GM12878 (cell line): Measurements from ENCODE around the gene SIK2. TPM values are rescaled to one million over a fixed set of nuclear protein-coding genes. Genes with fewer than 3 reads are reported as not detected.

Source experiments
- ATAC-seq: fragments of 200-7000 bp; cut with Tn5 transposase; 3 replicates; pipeline ENCODE4 v1.9.1; 2020; ENCODE audit warnings: mild to moderate bottlenecking, moderate library complexity
- BruUV-seq: library from RNA; stranded (reverse); fragments of 400-500 nt; replicated peaks from 2 replicates; lab custom pipeline; 2021; lab: Mats Ljungman, UMichigan
- CTCF ChIA-PET: fragments of 300-600 bp; sonication (Branson Sonifier 250); formaldehyde crosslinking; extraction: SDS; loops from one replicate; lab custom pipeline; 2021; ENCODE audit warnings: inconsistent platforms; lab: Yijun Ruan, JAX
- POLR2A ChIA-PET: fragments of 350-600 bp; formaldehyde crosslinking; extraction: SDS; loops from one replicate; lab custom pipeline; 2021; ENCODE audit warnings: inconsistent platforms; lab: Charles Lee
- RAD21 ChIA-PET: fragments of 300-600 bp; sonication (Branson Sonifier 250); formaldehyde crosslinking; loops from one replicate; lab custom pipeline; 2023; ENCODE audit warnings: antibody characterized with exemption; ENCODE audit not compliant: unreplicated experiment; lab: Charles Lee
- SMC1A ChIA-PET: fragments of 300-600 bp; sonication (Branson Sonifier 250); formaldehyde crosslinking; loops from one replicate; lab custom pipeline; 2023; ENCODE audit not compliant: unreplicated experiment, uncharacterized antibody; lab: Charles Lee
- DNase-seq: peaks from one replicate; pipeline ENCODE4 v3.0.0-alpha.2; 2011; ENCODE audit warnings: low read depth, low spot score
- FAIRE-seq: peaks from 3 replicates; lab custom pipeline; 2011; peaks lifted over from hg19 to GRCh38; lab: Jason Lieb, UNC
- H2AFZ ChIP-seq: 2 replicates; pipeline ENCODE4 v1.6.0; 2011; ENCODE audit warnings: low read depth, low read length, control low read depth; ENCODE audit not compliant: control insufficient read depth
- H3K27ac ChIP-seq: 2 replicates; pipeline ENCODE4 v1.5.1; 2011; ENCODE audit warnings: control low read depth; ENCODE audit not compliant: control insufficient read depth, insufficient read depth
- H3K27me3 ChIP-seq, 2 experiments: replicated peaks in 1 of 2; 2 replicates each; pipeline versions ENCODE4 v1.6.0 to v1.6.1; 2011; ENCODE audit warnings: low read length in 1 of 2; ENCODE audit not compliant: control insufficient read depth in 2 of 2, insufficient read depth in 2 of 2
- H3K36me3 ChIP-seq, 2 experiments: 2 replicates each; pipeline ENCODE4 v1.5.1; 2011; ENCODE audit warnings: low read length in 1 of 2; ENCODE audit not compliant: control insufficient read depth in 2 of 2, insufficient read depth in 2 of 2
- H3K4me1 ChIP-seq: 2 replicates; pipeline ENCODE4 v1.6.1; 2011; ENCODE audit warnings: mild to moderate bottlenecking, low read length, moderate library complexity, mixed read lengths; ENCODE audit not compliant: control insufficient read depth, insufficient read depth
- H3K4me2 ChIP-seq: 2 replicates; pipeline ENCODE4 v1.6.0; 2011; ENCODE audit warnings: control low read depth; ENCODE audit not compliant: control insufficient read depth, insufficient read depth
- H3K4me3 ChIP-seq: fragments of 200-600 bp; sonication (generic); 2 replicates; pipeline ENCODE4 v1.5.1; 2016
- H3K79me2 ChIP-seq: 2 replicates; pipeline ENCODE4 v1.6.0; 2011; ENCODE audit warnings: low read length; ENCODE audit not compliant: control insufficient read depth, insufficient read depth
- H3K9ac ChIP-seq: 2 replicates; pipeline ENCODE4 v1.8.0; 2011; ENCODE audit warnings: low read length, control low read depth, mixed read lengths; ENCODE audit not compliant: control insufficient read depth, insufficient read depth
- H3K9me3 ChIP-seq: replicated peaks from 3 replicates; pipeline ENCODE4 v1.5.1; 2011; ENCODE audit warnings: mild to moderate bottlenecking, low read length; ENCODE audit not compliant: control insufficient read depth, insufficient read depth
- H4K20me1 ChIP-seq: 2 replicates; pipeline ENCODE4 v1.6.0; 2011; ENCODE audit not compliant: control insufficient read depth, insufficient read depth
- BCL11A ChIP-seq: IDR thresholded peaks from 2 replicates; pipeline ENCODE4 v1.6.1; 2011; ENCODE audit warnings: low read depth, low read length
- CHD1 ChIP-seq: IDR thresholded peaks from 2 replicates; pipeline ENCODE4 v1.6.1; 2012; ENCODE audit warnings: low read depth, low read length, improper control_type of control experiment
- GATAD2B ChIP-seq: fragments of 450-650 bp; conservative IDR thresholded peaks from 2 replicates; pipeline ENCODE4 v1.6.1; 2017; ENCODE audit warnings: low read depth, mild to moderate bottlenecking, moderate library complexity
- HDAC6 ChIP-seq: fragments of 200-600 bp; sonication (generic); IDR thresholded peaks from one replicate; pipeline ENCODE4 v1.8.0; 2017; ENCODE audit warnings: antibody characterized with exemption; ENCODE audit not compliant: unreplicated experiment
- NFYA ChIP-seq: IDR thresholded peaks from 2 replicates; pipeline ENCODE4 v1.6.1; 2011; ENCODE audit warnings: low read depth, mild to moderate bottlenecking, low read length, improper control_type of control experiment, borderline replicate concordance
- POLR2A ChIP-seq: IDR thresholded peaks from 2 replicates; pipeline ENCODE4 v1.6.1; 2011; ENCODE audit warnings: low read depth, mild to moderate bottlenecking, low read length
- POU2F2 ChIP-seq: IDR thresholded peaks from 3 replicates; pipeline ENCODE4 v1.6.1; 2011; ENCODE audit warnings: low read depth, mild to moderate bottlenecking, low read length, borderline replicate concordance
- RFX5 ChIP-seq: IDR thresholded peaks from 2 replicates; pipeline ENCODE4 v1.6.1; 2011; ENCODE audit warnings: low read depth, low read length, improper control_type of control experiment
- STAT1 ChIP-seq: fragments of 450-650 bp; conservative IDR thresholded peaks from 2 replicates; pipeline ENCODE4 v1.6.1; 2014; ENCODE audit warnings: antibody characterized with exemption, mild to moderate bottlenecking
- TARDBP ChIP-seq: IDR thresholded peaks from 2 replicates; pipeline ENCODE4 v1.6.1; 2016; ENCODE audit warnings: borderline replicate concordance
- WRNIP1 ChIP-seq: IDR thresholded peaks from 2 replicates; pipeline ENCODE4 v1.6.1; 2011; ENCODE audit warnings: low read depth, low read length, improper control_type of control experiment, borderline replicate concordance
- ZNF207 ChIP-seq: fragments of 450-650 bp; IDR thresholded peaks from 2 replicates; pipeline ENCODE4 v1.6.1; 2014; ENCODE audit warnings: antibody characterized with exemption, mild to moderate bottlenecking, borderline replicate concordance
- ZNF384 ChIP-seq: IDR thresholded peaks from 2 replicates; pipeline ENCODE4 v1.6.1; 2012; ENCODE audit warnings: low read depth, mild to moderate bottlenecking, low read length, improper control_type of control experiment, borderline replicate concordance
- WGBS: methylation state at CpG from one replicate; pipeline ENCODE4 v1.1.6; 2016; ENCODE audit warnings: low lambda C conversion rate; ENCODE audit not compliant: insufficient replicate concordance, insufficient coverage; ENCODE audit errors: missing lambda C conversion rate; 5-methylcytosine and 5-hydroxymethylcytosine counted together
- in situ Hi-C: fragments of 300-500 bp; cut with MboI; formaldehyde crosslinking; loops from 9 replicates; pipeline ENCODE4 v1.14.3; 2018; ENCODE audit warnings: mixed read lengths
- intact Hi-C: fragments of 100-400 bp; cut with micrococcal nuclease; formaldehyde crosslinking; loops from one replicate; pipeline ENCODE4 v1.14.2; 2022; ENCODE audit not compliant: unreplicated experiment
- polyA plus RNA-seq, 11 experiments: library from polyadenylated mRNA; depleted of rRNA in 4 of 11; unstranded in 6 of 11; stranded (reverse) in 5 of 11; fragments of >200 nt; fragmentation: Nextera tagmentation in 4 of 11; fragmentation: Illumina TruSeq in 1 of 11; extraction: Ambion mirVana in 4 of 11; extraction: Trizol in 1 of 11; gene quantifications; 1 replicate in 1 of 11; 2 replicates in 10 of 11; pipeline versions ENCODE4 v1.2.1 to v1.2.3, GENCODE V29; 2011 to 2016; ENCODE audit warnings: inconsistent platforms in 2 of 11, missing spikeins in 2 of 11, low read depth in 1 of 11
- total RNA-seq, 4 experiments: library from RNA; depleted of rRNA in 3 of 4; stranded (reverse); fragments of >200 nt in 3 of 4; fragmentation: Illumina TruSeq in 1 of 4; extraction: Trizol in 1 of 4; gene quantifications; 2 replicates each; pipeline versions ENCODE4 v1.2.1 to v1.2.3, GENCODE V29; 2013 to 2021
- TF ChIP-seq, protein P1 (sequence below): fragments of 450-650 bp; IDR thresholded peaks from 2 replicates; pipeline ENCODE4 v1.6.1; 2016; ENCODE audit warnings: mild to moderate bottlenecking

Gene SIK2
- total and polyA plus RNA-seq, 10 of the 15 experiments (the other 5 are each of a cell fraction or from before 2014, with no cell fraction given), result 0.97 to 14.2 (median 4.5) TPM

- TF ChIP-seq ZNF207, result no peak
- no peak for TF ChIP-seq NFYA
- no peak for TF ChIP-seq POU2F2
- no peak for TF ChIP-seq BCL11A
Observed at GRCh38 chr11:111749646-111750045, 147.4 kb downstream of the SIK2 start (continued).

DNA sequence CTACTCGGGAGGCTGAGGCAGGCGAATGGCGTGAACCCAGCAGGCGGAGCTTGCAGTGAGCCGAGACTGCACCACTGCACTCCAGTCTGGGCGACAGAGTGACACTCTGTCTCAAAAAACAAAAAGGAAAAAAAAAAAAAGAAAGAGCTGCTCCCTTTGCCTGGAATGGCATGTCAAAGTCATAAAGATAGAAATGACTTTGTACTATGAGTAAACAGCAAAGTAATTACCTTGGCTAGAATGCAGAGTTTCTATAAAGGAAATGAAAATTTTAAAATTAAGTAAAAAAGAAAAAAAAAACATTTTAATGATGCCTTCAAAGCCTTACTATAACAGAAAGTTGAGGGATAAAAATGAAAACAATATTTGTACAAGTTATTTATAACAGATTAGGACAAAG lies 153.8 kb downstream of the SIK2 start:
- intact Hi-C loops, result no loop called here
- ChIA-PET POLR2A (interaction anchor here (0.7 to 2.7 kb wide), 2 partner anchors 10 to 229 kb away, joined by 4 to 14 read pairs; partner anchors contain the start of gene PPP2R1B), RAD21 (interaction anchor here (1.0 to 1.8 kb wide), 2 partner anchors 9 to 20 kb away, joined by 5 read pairs; no protein-coding TSS in a partner anchor), CTCF (interaction anchor here (0.8 to 2.6 kb wide), 6 partner anchors 9 to 170 kb away, joined by 3 to 10 read pairs (median 3); no protein-coding TSS in a partner anchor), SMC1A (interaction anchor here (0.7 to 1.8 kb wide), 3 partner anchors 9 to 86 kb away, joined by 3 to 11 read pairs (median 3); no protein-coding TSS in a partner anchor)
- TF ChIP-seq RFX5 (no peak), ZNF384 (no peak), HDAC6 (no peak), CHD1 (no peak), TARDBP (no peak), GATAD2B (no peak), STAT1 (no peak), WRNIP1 (no peak), POLR2A (no peak)
- TF ChIP-seq, protein P1, sequence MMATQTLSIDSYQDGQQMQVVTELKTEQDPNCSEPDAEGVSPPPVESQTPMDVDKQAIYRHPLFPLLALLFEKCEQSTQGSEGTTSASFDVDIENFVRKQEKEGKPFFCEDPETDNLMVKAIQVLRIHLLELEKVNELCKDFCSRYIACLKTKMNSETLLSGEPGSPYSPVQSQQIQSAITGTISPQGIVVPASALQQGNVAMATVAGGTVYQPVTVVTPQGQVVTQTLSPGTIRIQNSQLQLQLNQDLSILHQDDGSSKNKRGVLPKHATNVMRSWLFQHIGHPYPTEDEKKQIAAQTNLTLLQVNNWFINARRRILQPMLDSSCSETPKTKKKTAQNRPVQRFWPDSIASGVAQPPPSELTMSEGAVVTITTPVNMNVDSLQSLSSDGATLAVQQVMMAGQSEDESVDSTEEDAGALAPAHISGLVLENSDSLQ, result no peak
- Histone ChIP-seq H3K79me2 (no peaks in the 10 kb centered on the region), H2AFZ (no peak overlapping the region), H3K27me3 (no peaks in the 10 kb centered on the region), H3K9me3 (no peaks in the 10 kb centered on the region), H3K4me3 (no peak overlapping the region), H3K27ac (no peak overlapping the region), H3K4me1 (no peaks in the 10 kb centered on the region), H3K36me3 (peaks cover 3 to 33% of the 10 kb centered on the region in 2 experiments), H3K4me2 (no peak overlapping the region), H4K20me1 (no peaks in the 10 kb centered on the region), H3K9ac (no peak overlapping the region)
- DNase-seq (no peak), ATAC-seq (no peak), FAIRE-seq (no peak)
- 100% methylated on average over 6 of the region's 6 CpGs for WGBS
- BruUV-seq, result no TSS peak
- in situ Hi-C loops, result no loop called here
